Prostate gland (tissue), 2 donors: ENCODE data around the gene LRRC42.

ENCODE experiments used
- CTCF ChIP-seq, 4 experiments: fragments of 200-600 bp in 2 of 4; fragments of 450-650 bp in 2 of 4; sonication (generic) in 2 of 4; IDR thresholded peaks; 1 replicate in 3 of 4; 2 replicates in 1 of 4; pipeline ENCODE4 v1.5.1; 2016 to 2019; ENCODE audit warnings: antibody characterized with exemption in 4 of 4, mild to moderate bottlenecking in 2 of 4, moderate library complexity in 2 of 4
- POLR2A ChIP-seq: fragments of 450-650 bp; IDR thresholded peaks from one replicate; pipeline ENCODE4 v1.6.1; 2016; ENCODE audit warnings: antibody characterized with exemption, mild to moderate bottlenecking
- POLR2AphosphoS5 ChIP-seq: sonication (generic); formaldehyde crosslinking; IDR thresholded peaks from one replicate; pipeline ENCODE4 v1.6.1; 2017; ENCODE audit warnings: antibody characterized with exemption

DNA sequence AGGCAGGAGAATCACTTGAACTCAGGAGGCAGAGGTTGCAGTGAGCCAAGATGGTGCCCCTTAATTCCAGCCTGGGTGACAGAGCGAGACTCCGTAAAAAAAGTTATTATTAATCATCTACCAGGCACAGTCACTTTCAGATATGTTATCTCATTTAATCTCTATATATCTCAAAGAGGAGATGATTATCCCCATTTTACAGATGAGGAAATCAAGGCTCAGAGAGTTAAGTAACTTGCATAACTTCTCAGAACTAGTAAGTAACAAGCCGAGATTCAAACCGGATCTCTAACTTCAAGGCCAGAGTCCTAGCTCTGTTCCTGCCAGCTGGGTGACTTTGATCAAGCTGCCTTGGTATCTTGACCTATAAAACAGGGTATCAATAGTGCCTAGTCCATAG lies 34.7 kb upstream of the LRRC42 start:
- TF ChIP-seq CTCF (IDR thresholded peaks at IDR 0.05): no peak
- TF ChIP-seq POLR2A: no peak
- no peak for TF ChIP-seq POLR2AphosphoS5
